GM19438 (cell line): ENCODE data around the gene RAMP3.
"Not testable (repeated sequence)": the region's sequence is repeated elsewhere in the genome, so short reads cannot be mapped to it uniquely, and the experiment has no call there.

Source experiments
- ATAC-seq: cut with Tn5 transposase; IDR thresholded peaks from one replicate; pipeline ENCODE4 v1.9.1; 2021; ENCODE audit warnings: low read depth; ENCODE audit not compliant: unreplicated experiment

RAMP3 gene

DNA sequence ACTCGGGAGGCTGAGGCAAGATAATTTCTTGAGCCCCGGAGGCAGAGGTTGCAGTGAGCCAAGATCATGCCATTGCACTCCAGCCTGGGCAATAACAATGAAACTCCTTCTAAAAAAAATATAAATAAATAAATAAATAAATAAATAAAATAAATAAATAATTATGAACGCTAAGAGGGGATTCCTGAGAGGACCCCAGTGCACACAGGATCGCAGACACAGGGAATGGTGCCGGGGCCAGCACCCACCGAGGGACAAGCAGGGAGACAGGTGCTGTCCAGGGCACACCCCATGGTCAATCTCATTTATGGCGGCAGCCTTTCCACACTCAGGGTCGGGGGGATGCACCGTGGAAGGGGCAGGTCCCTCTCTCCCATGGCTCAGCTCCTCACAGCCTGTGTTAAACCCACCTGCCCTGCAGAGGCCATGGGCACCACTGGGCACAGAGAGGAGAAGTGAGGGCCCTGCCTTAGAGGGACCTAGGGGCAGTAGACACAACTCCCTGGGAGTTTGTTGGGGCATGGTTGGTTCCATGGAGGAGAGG, 2.2 kb upstream of the RAMP3 start:
- ATAC-seq: no peak

DNA sequence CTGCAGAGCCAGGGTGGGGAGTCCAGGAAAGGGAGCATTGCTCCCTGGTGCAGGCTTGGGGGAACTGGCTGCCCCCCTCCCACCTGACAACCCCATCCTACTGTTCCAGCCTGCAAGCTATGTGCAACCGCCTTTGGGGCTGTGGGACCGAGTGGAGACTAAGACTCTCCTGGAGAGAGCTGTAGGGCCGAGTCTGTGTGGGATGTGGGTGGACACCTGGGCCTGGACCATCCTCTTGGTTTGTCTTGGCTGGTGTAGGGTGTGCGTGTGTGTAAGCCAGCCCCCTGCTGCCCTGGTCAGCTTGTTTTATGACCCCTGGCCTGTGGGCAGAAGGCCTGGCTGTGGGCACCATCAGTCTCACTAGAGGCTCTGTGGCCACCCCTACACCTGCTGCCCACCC, 1.6 kb upstream of the RAMP3 start:
- no peak for ATAC-seq

DNA sequence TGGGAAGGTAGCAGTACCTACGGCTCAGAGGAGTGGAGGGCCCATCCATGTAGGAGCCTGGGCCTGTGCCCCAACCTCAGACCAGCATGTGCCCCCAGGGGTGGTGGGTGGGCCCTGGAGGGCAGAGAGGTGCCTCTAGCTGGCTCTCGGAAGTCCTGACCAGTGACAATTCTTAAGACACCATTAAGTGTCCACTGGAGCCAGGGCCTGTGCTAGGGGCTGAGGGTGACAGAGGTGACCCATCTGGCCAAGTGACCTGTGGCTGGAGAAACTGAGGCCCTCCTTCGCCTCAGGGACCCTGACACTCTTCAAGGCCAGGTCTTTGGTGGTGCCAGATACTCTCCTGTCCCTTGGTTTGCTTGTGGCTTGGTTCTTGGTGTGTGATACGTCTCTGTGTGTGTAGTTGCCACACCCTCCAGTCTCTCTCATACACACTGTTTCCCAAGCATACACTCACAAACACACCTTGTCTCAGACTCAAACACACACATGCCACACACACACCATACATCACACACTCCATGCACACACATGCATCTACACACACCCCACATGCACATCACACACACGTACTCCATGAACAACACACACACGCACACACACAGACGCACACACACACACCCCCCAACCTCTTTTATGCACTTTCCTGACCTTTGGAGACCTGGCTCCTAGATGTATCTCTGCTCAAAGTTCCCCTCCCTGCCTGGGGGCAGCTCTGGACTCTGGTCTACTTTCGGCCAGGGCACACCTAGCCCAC, 897 bp upstream of the RAMP3 start:
- ATAC-seq: no peak

DNA sequence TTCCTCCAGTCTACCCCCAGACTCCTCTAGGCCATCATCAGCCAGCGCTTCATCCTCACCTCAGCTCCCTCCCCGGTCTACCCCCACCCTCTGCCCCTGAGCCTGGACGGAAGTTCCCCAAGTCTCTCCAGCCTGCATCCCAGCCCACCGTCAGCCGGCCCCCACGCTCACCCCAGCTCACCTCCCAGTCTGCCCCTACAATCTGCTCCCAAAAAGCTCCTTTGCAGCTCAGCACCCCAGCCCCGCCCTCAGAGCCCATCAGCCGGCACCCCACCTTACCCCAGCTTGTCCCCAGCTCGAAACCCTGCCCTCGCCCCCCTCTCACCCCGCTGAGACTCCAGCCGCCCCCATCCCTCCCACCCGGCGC, 322 bp upstream of the RAMP3 start:
- ATAC-seq: no peak

DNA sequence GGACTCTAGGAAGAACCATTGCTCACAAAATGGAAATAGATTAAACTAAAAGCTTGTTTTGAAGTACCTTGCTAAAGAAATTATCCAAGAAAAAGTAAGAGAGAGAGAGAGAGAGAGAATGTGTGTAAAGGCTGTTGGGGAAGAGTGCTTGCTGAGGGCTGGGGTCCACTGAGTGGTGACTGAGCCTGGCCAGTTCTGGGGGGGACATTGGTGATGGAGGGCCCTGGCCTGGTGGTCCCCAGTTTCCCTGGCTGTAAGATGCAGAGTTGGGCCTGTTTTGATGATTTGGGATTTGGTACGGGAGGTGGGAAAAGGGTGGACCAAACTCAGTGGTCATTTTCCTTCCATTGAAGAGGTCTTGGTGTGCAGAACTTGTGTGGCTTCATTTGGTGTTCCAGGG, 880 bp downstream of the RAMP3 start:
- ATAC-seq: no peak

DNA sequence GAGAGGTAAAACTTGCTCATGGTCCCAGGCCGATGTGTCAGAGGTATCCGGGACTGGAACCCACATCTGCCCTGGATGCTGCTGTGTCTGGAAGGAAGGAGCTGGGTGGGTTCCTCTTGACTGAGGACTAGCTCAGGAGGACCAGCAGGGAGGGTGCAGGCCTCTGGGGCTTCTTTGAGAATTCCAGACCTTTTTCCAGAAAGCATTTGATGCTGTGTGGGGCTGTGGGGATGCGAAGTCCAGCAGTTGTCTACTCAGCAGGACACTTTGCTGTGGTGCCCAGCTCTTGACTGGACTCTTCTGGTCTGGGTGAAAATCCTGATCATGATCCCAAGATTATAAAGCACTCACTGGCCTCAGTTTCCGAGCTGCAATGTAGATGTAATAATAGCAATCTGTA, 1.7 kb downstream of the RAMP3 start:
- no peak for ATAC-seq

DNA sequence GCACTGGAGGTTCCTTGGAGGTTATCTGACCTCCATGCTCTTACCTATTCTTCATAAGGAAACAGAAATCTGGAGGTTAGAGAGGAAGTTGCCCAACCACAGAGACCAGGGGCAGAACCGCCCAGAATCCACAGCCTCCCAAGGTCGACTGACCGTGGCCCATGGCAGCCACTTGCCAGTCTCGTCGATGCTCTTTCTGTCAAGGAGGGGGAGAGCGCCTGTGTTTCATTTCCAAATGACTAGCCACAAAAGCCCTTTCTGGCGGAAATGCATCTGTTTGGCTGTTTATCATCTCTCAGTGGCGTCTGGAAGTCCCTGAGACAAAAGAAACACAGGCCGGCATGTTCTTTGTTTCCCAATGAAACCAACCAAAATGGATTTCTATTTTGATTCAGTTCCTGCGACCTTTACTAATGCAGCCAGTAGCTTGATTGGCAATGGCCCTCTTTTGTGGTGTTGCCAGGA, 2.9 kb downstream of the RAMP3 start:
- ATAC-seq: peak; percentile 64

DNA sequence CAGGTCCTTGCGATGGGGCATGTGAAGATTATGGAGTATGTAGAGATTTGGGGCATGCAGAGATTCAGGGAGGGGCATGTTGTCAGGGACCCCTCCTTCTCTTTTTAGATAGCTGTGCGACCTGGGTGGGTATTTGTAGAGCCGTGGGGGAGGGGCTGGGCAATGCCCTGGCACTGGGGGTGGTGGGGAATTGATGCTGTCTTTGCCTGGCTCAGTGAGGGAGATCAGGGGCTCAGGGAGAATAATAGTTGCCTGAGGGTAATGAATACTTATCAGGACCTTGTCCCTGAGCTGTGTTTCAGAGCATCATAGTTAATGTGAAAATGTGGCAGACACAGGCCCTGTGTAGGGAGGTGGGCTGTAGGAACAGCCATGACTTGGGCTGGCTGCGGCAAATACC, 3.5 kb downstream of the RAMP3 start:
- ATAC-seq: no peak

DNA sequence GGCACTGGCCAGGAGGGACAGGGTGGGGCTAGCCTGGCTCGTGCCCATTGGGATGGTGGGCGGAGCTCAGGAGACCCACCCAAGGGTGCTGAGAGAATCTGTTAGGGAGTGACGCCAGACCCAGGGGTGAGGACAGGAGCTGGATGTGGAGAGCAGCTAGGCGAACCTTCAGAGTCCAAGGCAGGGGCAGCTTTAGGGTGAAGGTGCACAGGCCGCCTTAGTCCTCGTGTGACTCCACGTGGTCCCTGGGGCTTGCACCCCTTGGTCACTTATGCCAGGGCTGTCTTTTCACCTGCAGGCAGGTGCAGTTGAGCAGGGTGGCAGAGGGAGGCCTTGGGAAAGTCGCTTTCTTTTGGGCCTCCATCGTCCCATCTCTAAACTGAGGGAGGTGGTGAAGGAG, 4.3 kb downstream of the RAMP3 start:
- ATAC-seq: no peak

DNA sequence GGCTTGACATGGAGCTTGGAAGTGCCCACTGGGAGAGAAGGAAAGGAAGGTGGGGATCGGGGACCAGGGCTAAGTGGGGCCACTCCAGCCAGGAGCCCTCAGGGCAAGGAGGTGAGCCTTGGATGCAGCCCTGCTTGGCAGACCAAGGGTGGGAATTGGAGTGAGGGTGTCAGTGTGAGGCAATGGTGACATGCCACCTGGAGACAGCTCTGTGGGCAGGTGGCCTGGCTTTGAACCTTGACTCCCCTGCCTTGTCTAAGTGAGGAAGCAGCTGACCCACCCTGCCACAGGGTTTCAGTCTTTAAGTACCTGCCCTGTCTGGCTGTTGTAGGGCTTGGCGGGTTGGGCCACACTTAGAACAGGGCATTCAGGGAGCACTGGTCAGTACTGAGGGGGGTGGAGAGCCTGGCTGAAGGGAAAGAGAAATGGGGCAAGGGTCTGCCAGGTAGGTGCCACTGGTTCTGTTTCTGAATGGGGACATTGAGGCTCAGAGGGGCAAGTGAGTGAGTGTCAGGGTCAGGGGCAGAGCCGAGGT, 4.8 kb downstream of the RAMP3 start:
- no peak for ATAC-seq

DNA sequence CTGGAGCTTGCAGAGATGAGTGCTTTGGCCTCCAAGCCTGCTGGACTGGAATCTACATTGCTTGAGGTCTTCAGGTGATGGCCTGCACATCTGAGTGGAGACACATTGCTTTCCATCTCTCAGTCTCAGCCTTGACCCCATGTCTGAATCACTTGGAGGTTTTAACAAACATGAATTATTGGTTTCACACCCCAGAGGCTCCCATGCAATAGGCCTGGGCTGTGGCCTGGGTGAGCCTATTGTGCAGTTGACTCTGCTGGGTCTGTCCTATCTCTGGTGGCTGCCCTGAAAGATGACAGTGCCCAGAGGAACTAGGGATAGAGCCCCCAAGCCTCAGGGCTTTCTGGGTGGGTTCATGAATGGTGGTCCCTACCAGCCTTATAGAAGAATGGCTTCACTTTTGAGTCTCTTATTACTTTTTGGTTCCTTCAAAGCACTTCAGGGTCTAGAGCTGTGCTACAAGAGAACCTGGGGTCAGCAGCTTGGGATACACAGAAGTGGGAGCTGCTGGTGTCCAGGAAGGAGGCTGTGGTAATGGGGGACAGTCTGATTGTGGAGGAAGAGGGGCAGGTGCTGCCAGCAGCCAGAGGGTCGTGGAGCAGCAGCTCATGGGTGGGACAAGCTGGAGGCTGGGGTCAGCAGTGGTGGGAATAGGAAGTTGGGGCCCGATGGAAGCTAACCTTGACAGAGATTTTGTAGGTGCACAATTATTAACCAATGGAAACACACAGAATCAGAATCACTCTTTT, 5.5 kb downstream of the RAMP3 start:
- no peak for ATAC-seq

DNA sequence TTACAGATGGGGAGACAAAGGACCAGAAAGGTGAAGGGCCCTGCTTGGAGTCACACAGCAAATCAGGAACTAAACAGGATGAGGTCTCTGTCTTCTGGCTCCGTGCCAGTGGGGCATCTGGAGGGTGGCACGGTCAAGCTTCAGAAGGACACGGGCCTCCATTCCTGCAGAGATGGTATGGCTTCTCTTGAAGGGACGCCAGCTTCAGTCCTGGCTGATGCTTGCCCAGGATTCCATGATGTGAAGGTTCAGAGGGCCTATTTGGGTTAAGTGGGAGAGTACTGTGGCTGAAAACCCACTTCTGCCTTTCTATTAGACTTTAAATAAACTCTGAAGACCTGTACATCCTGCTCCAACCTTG, 6.1 kb downstream of the RAMP3 start:
- no peak for ATAC-seq

DNA sequence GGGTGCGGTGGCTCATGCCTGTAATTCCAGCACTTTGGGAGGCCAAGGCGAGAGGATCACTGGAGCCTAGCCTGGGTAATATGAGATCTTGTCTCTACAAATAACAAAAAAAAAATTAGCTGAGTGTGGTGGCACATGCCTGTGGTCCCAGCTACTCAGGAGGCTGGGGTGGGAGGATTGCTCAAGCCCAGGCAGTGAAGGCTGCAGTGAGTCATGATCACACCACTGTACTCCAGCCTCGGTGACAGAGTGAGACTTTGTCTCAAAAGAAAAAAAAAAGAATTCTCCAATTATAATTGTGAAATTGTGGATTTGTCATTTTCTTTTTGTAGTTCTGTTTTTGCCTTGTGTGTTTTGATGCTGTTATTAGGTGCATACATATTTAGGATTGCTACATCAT, 6.7 kb downstream of the RAMP3 start:
- ATAC-seq: not testable (repeated sequence)

DNA sequence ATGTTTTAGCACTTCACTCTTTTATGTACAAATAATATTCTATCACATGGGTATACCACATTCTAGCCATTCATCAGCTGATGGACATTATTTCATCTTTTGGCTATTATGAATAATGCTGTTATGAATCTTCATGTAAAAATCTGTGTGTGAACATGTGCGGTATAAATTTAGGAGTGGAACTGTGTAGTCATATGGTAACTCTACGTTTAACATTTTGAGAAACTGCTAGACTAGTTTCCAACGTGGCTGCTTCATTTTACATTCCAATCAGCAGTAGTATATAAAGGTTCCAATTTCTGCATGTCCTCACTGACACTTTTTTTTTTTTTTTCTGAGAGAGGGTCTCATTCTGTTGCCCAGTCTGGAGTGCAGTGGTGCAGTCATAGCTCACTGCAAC, 8.3 kb downstream of the RAMP3 start:
- no peak for ATAC-seq

DNA sequence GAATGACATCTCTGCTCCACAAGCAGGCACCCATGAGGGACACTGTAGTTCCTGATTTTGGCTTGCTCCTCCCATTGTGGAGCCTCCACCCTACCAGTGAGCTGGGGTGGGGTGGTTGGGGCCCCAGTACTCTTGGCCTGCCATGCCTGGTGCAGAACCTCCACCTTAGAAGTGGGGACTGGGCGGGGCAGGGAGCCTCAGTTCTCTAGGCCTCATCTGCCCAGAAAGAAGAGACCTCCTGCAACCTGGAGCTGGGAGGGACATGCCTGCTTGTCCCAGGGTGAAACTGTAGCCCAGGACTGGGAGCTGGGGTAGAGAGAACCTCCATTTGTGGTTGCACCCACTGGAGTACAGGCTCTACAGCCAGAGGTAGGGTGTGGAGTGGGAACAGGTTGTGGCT, 14.4 kb downstream of the RAMP3 start:
- no peak for ATAC-seq

DNA sequence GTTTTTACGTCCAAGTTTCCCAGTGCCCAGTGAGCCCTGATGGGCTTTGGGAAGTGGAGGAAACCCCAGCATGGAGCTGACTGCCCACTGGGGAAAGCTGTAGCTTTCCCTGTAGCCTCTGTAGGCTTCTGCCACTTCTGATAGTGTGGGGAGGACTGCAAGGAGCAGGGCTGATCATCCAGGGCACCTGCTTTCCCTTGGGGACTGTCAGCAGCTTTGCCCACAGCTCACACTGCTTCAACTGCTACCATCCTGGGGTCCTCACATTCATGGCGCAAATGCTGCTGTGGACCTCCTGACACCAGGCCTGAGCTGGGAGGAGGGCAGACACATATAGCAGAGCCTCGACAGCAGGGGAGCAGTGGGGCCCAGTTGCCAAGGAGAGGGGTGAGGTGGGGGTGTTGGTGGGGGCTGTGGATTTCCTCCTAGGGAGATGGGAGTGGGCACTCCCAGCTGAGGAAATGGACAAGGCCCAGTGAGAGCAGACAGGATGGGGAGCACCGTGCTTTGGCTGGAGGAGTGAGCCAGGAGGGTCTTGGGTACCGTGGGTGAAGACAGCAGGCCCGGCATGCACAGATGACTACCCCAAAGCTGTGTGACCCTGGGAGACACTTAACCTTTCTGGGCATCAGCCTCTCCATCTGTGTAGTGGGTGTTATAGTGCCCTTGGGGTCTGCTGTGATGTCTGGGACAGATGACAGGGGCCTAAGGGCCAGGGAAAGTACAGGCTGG, 16.2 kb downstream of the RAMP3 start:
- ATAC-seq: no peak

DNA sequence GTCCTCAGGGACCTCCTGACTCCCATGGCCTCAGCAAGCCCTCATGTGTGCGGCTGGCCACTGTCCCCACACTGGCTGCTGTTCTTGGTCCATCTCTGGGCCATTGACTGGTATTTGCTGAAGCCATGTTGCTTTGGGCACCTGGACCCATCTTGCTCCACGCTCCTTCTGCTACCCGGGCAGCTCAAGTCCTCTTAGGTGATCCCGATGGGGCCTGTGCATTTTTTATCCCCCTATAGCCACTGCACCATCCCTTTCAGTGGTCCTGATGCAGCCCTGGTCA, 16.7 kb downstream of the RAMP3 start:
- no peak for ATAC-seq

DNA sequence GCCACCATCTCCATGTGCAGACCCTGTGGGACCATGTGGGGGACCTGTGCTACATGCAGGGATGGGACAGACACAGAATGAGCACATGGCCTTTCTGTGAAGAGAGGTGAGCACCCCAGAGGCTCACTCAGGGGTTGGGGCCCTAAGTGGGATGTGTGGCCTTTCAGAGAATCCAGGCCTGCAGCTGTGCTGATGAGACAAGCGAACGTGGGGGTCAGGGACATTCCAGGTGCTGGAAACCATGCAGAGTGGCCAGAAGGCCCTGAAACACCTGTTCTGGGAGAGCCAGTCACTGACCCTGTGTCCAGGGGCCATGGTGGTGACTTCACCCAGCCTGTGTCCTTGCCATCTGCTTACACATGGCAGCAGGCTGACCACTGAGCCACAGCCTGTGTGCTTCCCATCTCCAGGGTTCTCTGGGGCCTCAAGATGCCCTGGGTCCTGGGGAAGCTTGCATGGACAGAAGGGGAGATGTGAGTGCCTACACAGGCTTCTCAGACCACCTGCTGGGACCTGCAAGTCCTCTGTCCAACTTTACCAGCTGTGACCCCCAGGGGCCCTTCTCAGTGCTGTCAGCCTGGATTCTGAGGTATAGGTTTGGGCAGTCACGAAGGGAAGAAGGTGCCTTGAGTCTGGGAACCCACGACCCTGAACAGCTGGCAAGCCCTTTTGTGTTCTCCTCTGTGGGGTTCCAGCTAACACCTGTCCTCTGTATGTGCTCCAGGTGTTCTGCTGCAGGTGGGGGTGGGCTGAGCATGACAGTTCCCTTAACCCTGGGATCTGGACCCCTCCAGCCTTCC, 17.6 kb downstream of the RAMP3 start:
- no peak for ATAC-seq

DNA sequence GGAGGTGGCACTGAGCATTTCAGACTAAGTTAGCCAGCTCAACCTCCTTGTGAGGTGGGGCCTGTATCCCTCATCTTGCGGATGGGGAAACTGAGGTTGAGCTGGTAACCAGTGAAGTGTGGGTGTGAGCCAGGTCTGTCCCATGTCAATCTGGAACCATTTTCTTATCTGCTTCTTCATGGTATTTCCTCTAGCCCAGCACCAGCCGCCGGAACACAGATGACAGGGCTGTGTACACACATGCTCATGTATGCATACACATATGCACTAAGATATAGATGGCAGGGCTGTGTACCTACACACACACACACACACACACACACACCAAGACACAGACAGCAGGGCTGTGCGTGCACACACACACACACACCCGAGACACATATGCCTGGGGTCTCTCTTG, 18.5 kb downstream of the RAMP3 start:
- no peak for ATAC-seq

DNA sequence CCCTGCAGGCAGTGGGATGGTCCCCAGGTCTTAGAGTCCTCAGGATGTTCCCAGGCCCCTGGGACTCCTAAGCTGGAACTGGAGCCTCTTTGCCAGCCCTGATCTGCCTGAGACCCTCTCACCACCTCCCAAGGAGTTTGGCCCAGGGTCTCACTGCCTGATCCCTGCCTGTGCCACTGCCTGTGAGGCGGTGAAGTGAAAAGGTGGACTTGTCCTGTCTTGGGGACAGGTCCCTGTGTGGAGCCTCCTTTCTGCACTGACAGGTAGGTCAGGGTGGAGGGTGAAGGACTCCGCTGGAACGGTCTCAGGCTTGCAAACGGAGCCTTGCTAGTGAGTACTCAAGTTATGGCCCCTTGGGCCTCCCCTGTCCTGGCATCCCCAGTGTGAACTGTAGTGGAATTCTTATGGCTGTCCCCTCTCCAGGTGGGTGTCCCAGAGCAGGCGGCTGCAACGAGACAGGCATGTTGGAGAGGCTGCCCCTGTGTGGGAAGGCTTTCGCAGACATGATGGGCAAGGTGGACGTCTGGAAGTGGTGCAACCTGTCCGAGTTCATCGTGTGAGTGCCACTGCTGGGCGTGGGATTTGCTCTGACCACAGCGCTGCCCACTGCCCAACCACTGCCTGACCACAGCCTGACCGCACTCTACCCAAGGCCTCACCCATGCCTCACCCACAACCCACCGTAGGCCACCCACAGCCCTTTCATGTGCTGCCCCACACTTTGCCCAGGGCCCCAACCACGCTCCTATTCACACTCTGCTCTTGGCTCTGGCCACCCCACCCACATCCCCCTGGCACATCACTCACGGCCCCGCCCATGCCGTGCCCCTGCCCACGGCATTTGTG, 19.5 kb downstream of the RAMP3 start:
- ATAC-seq: no peak
